ENCODE results near the gene OGFOD3. TPM values are rescaled to one million over a fixed set of nuclear protein-coding genes. Genes with fewer than 3 reads are reported as not detected.
A peak's percentile ranks its signal among the peaks of the same experiment; 100 is the strongest.

The OGFOD3 gene
- total and polyA plus RNA-seq, 9 of the 15 experiments (the other 6 are each of a cell fraction or from before 2014, with no cell fraction given) = 0.69 to 44.7 (median 18.9) TPM

GRCh38 chr17:82345151-82345976 is 73.0 kb downstream of the OGFOD3 start (continued):
- no peak for TF ChIP-seq CEBPB (tag; IDR thresholded peaks at IDR 0.05)
- TF ChIP-seq GABPB1 (CRISPR knock-in tag; IDR thresholded peaks at IDR 0.05) = no peak
- no peak for TF ChIP-seq CHD2 (IDR thresholded peaks at IDR 0.05; ENCODE audit: low read depth, low read length)
- TF ChIP-seq XRCC3 (IDR thresholded peaks at IDR 0.05) = no peak
- peak; percentile 47; the same call in 1 of the 2 replicates for TF ChIP-seq SP1 (CRISPR knock-in tag; IDR thresholded peaks at IDR 0.05)
- peak; percentile 80; the same call in 1 of the 2 replicates for TF ChIP-seq CREB1 (IDR thresholded peaks at IDR 0.05)
- TF ChIP-seq CREB1 (CRISPR knock-in tag; IDR thresholded peaks at IDR 0.05) = peak; percentile 65
- TF ChIP-seq ZNF551 (CRISPR knock-in tag; IDR thresholded peaks at IDR 0.05) = no peak
- TF ChIP-seq THRAP3 (IDR thresholded peaks at IDR 0.05; ENCODE audit: borderline replicate concordance) = no peak
- no peak for TF ChIP-seq ZBTB26 (CRISPR knock-in tag; IDR thresholded peaks at IDR 0.05)
- peak; percentile 98 for TF ChIP-seq TEAD4 (IDR thresholded peaks at IDR 0.05; ENCODE audit: low read length)
- TF ChIP-seq TEAD4 (CRISPR knock-in tag; IDR thresholded peaks at IDR 0.05; ENCODE audit: borderline replicate concordance) = no peak
- TF ChIP-seq SRF (CRISPR knock-in tag; IDR thresholded peaks at IDR 0.05) = 0 out of 4 replicates have a peak, but pooled peaks of 1 of the 2 experiments have one; percentile 3
- TF ChIP-seq CHD1 (IDR thresholded peaks at IDR 0.05; ENCODE audit: low read length) = peak; percentile 46
- peak; percentile 86 for TF ChIP-seq FOSL1 (tag; conservative IDR thresholded peaks at IDR 0.05)
- no peak for TF ChIP-seq ZHX1 (conservative IDR thresholded peaks at IDR 0.05; ENCODE audit: low read length)
- TF ChIP-seq CUX1 (CRISPR knock-in tag; IDR thresholded peaks at IDR 0.05) = peak; percentile 91
- peak; percentile 81 for TF ChIP-seq HMGN3 (IDR thresholded peaks at IDR 0.05; ENCODE audit: borderline replicate concordance, extremely low read depth, insufficient read length, low read depth, low read length)
- TF ChIP-seq POLR2B (IDR thresholded peaks at IDR 0.05; ENCODE audit: low read depth, partially characterized antibody) = no peak
